Islet of Langerhans (tissue), 1 donor: ENCODE measurements around the gene TRAPPC12.

Experiments
- FAIRE-seq: peaks from one replicate; lab custom pipeline; 2011; peaks lifted over from hg19 to GRCh38; lab: Jason Lieb, UNC

TRAPPC12 gene

DNA sequence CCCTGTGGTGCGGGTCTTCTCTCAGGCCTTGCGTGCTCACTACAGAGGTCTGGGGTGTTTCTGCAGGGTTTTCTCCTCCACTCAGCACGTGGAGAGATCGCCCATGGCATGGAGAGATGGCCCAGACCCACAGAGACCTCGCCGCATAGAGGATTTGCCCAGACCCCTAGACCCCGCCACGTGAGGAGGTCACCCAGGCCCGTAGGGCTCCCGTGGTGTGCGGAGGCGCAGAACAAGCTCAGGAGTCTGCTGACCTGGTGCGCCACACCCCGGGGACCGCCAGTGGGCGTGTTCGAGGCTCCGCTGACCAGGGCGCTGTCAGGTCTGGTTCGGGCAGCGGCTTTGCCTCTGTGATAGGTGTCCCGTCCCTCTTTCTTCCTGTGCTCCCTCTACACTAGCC lies 75.3 kb downstream of the TRAPPC12 start:
- no peak for FAIRE-seq

DNA sequence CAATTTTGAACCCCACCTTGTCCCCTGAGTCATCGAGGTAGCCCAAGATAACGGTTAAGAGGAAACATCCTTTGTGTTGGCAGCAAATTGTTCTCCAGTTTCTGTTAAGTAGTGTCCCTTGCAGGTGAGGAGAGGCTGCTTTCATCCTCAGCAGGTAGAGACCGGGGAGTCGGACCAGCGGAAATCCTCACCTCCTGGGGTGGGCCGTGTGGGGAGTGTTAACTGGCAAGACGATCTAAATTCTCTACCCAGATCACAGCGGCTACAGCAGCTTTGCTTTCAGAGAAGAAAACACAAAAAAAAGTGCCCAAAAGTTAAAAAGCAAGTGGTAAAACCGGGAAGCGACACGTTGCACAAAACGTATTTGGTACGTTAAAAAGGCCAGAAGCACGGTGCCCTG lies 76.6 kb downstream of the TRAPPC12 start:
- no peak for FAIRE-seq

DNA sequence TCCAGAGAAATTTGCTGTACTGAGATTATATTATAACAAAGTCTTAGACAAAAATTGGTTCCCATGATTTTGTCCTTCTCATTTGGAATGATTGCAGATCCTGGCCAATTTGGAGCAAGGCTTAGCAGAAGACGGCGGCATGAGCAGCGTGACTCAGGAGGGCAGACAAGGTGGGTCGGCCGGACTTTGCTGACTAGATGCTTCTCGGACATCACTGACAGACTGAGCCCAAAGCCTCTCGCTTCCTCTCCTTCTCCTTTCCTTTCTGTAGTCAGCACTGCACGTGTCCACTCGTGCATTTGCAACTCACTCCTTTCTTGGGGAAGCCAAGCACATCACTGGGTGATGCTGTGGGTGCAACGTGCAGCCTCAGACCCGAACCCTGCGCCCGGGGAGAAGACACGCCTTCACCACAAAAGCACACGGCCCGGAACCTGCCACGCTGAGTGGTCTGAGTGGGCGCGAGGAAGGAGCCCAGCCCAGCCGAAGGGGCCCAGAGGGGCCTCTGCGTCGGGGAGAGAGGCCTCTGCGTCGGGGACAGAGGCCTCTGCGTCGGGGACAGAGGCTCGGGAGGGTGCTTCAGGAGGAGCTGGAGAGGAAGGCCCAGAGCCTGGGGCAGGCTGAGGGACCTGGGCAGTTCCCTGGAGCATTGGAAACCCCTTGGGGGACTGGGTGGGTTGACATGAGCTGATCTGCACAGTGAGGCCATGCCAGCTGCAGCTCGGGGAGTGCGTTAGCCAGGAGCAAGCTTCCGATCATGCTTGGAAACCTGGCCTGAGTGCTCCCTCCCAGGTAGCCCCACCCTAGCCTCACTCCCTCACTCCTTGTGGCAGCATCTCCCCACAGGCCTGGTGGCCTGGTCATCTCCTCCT lies 78.3 kb downstream of the TRAPPC12 start:
- FAIRE-seq: no peak

DNA sequence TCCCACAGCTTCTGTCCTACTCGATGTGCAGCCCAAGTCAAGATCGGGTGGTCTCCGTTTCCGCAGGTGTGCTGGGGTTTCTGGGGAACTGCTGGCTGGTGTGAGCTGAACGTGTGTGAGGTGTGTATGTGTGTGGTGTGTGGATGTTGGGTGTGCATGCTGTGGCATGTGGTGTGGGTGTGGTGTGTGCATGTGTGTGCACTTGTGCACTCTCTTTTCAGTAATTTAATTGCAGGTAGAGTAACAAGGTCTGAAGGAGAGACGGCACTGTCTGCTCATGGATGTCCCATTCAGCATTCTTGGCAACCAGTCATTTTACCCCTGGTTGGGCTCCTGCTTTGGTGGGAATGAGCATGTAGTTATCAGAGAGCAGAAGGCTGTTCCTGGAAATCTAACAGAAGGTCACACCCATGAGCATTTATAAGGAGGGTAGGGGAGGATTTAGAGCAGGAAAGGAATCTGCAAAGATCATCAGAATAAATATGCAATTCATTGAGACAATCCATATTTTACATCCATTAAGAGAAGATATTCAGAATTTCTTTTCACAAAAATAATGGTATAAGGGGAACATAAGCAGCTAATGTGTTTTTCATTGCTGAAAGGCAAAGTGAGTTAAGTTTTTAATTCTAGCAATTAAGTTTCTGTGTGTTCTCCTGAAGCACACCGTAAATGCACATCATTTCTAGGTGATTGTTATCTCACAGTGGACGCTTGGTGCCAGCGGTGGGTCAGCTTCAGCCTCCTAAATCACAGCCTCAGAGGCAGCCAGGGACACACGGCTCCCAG lies 79.1 kb downstream of the TRAPPC12 start:
- FAIRE-seq: no peak

DNA sequence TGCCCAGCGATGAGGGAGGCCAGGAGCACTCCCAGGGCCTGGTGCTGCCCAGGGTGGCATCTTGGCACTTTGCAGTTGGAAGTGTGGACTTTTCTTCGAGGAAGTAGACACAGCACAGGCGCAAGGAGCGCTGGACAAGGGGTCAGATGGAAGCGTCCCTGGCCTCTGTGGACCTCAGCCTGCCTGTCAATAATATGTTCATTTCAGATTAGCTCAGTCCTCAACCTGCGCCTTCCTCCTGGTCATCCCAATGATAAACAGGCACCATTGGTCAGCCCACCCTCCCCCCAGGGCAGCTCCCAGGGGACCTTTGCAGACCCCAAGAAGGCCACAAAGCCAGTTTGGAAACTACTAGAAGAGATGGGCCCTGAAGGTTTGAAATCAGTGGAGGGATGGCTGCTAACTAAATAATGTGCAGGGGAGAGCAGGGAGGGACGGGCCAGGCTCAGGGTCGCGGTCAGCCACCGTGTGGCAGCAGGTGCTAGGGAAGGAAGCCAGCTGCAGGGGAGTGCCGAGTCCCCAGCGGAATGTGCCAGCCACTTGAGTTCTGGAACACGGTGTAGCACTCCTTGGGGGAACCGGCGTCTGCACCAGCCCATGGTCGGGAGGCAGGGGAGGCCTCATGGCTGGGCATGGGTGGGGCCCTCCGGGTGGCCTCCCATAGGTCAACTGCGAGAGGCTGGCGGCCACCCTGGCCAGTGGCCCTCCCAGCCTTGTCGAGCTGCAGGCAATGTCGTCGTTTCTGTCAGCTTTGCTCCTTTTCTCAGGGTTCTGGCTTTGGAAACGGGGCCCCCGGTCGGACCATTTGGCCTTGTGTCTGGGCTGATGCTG lies 79.9 kb downstream of the TRAPPC12 start:
- no peak for FAIRE-seq

DNA sequence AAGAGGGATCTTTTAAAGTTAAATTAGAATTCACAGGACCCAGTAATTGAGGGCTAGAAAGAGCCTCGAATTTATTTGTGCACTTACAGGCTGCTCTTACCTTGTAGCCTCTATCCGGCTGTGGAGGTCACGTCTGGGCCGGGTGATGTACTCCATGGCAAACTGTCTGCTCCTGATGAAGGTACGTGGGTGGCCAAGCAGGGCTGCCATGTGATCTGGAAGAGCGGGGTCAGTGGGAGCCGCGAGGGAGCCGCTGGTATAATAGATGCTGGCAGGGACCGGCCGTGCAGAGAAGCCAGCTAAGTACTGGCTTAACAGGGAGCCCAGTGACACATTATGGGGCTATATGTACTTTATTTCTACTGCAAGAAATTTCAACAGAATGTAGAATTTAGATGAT lies 80.7 kb downstream of the TRAPPC12 start:
- FAIRE-seq: no peak

DNA sequence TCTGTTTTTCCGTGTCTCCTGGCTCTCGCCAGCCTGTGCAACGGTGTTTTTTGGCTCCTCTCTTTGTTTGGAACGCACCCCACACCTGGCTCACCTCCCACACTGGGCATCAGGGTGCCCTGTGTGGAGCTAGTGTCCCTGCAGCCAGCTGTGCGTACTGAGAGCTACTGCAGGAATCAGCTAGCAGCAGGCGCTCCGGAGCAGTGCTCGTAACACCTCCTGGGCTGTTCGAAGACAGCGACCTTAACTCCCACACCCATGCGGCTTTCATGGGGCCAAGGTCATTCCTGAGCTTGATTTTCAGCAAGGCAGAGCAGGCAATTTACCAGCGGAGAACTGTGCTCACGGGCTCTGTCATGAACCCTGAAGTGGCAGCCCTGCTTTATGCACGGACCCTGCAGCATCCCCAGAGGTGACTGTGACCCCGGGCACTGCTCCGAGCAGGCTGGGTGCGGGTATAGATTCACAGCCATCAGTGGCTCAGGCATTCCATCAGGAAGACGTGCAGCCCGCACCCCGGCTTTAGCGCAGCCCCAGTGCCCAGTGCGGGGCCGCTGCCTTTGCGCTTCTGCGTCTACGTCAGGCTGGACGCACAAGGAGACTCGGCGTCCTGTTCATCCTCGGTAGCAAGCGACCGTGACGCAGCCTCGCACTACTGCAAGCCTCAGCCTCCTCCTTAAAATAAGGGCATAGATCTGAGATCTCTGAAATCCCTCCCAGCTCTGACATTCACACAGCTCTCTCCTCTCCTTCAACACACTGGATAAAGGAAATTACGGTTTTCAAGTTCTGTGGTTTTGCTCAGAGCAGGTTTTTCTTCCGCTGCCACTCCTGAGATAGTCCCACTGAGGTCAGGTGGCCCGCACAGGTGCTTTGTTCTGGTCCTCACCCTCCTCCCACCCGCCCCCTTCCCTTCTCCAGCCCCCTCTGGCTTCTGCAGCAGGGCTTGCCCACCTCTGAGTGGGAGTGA lies 81.6 kb downstream of the TRAPPC12 start:
- no peak for FAIRE-seq

DNA sequence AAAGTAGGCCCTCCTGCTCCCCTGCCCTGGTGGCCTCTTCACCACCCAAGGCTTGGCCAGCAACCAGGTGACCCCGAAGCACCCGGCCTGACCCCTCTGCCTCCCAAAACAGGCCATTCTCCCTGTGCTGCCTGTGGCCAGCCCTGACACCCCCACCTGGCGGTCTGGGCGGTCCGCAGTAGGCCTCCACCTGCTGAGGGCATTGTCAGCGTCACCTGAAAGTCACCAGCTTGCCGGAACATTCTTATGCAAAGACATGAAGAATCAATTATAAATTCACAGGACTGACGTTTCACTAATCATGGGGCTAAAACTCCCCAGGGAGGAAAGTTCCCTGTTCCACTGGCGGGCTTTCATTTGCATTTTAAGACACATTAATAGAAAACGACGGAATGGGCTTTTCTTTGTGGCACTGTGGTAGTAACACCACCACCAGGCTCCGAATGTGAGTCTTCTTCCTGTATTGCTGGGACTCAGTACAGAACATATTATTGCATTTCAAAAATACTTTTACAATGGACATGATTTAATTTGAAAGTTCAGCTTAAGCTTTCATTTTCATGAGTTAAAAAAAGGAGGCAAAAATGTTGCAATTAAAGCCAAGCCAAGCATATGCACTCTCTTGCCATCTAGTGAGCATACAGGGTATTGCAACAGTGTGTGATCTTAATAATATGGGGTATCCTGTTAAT lies 82.5 kb downstream of the TRAPPC12 start:
- FAIRE-seq: peak; percentile 97

DNA sequence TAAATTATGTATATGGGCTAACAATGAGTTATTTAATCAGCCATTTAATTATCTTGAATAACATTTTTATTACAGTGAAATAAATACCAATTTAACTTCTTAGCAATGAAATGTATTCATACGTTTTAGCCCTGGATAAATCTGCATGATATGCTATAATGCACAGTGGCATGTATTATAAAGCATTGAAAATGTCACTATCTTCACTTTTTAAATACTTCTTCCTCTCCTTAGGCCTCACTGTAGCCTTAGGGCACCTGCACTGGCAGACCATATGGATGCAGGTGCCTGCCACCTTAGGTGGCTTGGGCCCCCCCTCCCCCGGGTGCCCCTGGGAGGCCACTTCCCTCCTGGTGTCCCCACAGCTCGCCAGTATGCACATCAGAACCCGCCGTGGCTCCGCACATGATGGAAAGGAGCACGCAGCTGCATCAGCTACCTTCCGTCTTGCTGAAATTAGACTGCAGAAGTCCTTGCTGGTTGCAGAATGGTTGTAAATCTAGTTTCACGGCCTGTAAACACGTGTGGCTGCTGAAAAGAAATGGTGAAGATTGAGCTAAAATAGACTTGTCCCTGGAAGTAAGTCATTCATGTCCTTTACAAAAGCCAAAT lies 83.1 kb downstream of the TRAPPC12 start:
- no peak for FAIRE-seq

DNA sequence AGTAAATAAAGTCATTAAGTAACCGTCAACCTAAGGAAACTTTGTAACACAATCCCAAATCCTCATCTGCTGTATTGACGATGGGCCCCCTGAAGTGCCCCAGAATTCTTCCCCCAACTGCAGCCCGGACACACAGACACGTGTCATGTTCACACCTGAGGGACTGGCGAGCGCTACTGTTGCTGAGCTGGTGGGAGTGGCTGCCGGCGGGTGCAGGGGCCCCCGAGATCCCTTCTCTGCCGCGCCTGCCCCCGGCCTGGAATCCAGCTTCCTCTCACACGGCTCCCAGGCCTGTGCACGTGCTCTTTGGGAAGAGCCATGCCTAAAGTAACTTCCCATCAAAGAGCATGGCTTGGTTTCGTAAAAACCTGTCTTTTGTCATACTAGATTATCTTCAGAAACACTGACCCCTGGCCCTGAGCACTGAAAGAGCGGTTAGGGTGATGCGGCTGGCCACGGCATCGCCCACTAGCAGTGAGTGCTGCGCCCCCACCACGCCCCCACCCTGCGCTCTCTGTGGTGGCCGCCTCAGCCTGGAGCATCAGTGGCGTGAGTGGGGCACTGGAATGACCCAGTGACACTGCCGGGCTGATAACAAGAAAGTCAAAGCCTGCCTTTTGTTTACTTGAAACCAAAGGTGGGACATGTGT lies 83.8 kb downstream of the TRAPPC12 start:
- FAIRE-seq: no peak

DNA sequence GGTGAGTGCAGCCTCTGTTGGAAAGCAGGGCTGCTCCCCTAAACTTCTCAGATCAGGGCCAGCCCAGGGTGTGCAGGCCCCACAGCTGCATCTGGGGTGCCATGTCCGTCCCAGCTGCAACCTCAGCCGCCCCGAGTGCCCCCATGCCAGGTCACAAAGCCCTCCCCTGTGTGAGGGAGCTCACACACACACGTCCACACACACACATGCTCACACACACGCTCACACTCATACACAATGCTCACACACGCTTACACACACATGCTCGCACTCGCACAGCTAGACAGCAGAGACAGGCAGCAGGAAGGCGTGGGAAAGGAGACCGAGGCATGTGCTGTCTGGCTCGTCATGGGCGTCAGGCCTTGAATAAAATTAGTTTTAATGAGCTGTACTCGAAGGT lies 84.5 kb downstream of the TRAPPC12 start:
- FAIRE-seq: no peak

DNA sequence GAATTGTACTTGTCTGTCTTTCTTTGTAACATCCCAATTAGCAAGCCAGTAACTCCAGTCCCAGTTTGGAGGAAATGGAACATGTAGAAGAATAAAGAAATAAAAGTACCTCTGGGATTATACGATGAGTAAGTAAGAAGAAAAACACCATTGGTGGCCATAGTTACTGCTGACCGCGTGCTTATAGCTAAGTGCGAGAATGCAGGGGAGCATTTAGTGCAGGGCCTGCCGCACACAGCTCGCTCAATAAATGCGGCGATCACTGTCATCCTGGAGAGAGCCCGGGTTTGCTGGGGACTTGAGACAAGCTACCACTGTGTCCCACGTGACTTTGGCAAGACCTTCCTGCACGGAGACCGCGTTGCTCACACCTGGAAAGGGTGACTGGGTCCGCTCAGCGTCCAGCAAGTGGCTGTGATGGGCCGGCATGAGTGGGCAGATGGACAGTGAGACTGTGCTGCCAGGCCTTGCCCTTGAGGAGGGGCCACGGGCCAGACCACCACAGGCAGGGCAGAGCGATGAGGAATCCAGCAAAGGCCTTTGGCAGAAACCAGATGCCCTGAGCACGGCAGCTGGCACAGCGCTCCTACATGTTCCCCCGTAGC lies 85.0 kb downstream of the TRAPPC12 start:
- FAIRE-seq: no peak

DNA sequence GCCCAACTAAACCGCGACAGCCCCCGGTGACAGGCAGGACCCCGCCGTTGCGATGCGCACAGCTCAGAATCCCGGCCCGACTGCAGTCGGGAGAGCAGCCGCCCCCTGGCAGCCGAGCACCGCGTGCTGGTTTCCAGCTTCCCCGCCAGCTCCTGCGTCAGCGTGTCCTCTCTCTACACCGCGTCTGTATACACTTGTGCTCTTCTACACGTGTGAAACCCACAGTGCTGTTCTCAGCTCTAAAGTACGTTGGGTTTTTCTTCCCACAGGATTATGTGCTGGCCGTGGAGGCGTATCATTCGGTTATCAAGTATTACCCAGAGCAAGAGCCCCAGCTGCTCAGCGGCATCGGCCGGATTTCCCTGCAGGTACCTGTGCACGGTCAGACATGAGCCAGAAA lies 85.8 kb downstream of the TRAPPC12 start:
- no peak for FAIRE-seq

DNA sequence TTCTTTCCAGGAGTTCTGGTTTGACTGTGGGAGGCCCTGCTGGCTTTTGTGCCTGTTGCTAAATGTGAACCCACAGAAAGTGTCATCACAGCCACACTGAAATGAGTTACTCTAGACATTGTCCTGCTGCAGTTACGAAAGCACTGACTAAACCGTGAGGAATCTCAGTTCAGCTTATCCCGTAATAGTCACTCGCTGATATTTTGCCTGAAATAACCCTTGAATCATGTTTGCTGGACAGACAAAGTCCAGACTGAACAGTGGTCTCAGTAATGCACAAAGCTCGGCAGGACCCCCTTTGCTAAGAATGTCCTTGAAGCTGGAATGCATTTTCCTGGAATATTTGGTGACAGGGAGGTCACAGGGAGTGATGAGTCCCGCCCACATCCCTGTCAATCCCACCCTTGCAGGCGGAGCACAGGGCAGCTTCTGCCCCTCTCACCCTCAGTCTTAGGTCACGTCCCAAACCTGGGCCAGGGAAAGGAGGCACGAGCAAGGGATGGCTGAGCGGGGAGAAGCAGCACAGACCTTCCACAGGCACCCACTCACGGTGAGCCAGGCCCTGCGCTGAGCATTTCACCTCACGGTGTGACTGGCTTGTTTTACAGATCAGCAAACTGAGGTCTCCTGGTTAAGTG lies 86.5 kb downstream of the TRAPPC12 start:
- FAIRE-seq: no peak

DNA sequence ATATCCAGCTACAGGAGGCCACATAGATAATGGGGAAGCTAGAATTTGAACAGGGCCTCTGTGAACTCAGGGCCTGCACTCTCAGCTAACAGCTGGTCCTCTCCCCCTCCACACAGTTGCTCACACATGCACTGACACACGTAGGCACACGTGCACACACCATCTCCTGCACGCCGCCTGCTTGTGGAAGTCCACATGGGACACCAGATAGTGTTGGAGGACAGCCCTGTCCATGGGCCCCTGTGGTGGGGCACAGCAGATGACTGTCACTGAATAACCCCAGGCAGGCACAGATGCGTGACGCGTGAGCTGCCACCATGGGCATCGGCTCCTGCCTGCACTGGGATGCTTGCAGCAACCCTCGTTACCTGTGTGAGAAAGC lies 87.0 kb downstream of the TRAPPC12 start:
- FAIRE-seq: no peak

DNA sequence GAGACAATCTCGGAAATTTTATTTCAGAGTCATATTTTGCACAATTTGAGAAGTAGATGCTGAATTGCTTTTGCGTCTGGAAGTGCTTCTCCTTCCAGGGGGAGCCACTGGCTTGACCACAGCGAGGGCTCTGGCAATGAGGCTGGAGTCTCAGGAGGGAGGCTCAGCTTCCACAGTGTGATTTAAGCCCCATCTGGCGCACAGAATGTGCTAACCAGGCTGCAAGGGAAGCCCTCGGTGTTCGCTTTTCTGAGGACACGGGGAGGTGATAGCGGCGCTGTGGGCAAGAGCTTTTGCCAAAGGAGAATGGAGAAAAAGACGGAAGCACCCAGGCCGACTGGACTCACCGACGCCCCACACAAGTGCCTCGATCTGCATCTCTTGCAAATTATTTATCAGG lies 87.5 kb downstream of the TRAPPC12 start:
- no peak for FAIRE-seq

DNA sequence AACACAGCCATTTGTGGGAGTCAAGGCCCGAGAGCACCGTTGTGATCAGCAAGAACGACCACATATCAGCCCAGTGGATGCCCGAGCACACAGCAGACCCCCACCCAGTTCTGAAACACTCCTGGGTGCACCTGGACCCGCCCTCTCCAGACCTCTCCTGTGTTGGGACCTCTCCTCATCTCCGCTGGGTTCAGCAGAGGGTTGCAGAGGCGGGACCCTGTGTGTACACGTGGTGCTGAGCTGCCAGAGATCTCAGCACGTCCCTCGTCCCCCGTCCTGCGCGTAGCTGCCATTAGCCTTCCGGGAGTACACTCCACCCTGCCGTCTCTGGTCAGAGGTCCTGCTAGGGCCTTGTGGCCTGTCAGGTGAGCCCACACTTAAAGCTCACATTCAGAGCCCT lies 88.2 kb downstream of the TRAPPC12 start:
- no peak for FAIRE-seq

DNA sequence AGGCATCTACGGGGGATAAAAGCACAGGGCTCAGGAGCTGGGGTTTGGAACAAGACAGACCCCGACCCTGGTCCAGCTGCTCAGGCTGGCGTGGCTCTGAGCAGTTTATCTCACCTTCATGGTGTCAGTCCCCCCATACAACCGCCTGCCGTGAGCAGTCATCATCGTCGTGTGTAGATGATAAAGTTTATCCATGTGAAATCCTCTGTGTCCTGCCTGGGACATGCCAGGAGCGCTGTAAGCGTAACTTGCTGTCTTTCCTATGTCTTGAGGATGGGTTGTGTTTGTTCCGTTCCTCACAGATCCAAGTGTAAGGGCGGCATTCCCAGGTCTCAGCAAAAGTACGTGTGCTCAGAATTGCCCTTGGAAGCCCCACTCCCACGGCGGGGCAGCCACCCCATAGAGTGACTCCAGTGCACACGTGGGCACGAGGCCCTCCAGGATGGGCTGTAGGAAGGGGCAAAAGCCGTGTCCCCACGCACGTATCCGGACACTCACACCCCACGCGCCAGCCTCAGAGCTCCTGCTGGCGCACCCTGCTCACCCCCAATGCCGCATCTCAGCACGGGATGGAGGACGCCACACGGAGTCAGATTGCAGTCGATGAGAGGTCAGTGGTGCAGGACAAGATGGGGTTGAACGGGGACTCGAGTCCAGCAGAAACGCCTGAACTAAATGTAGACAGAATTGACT lies 88.9 kb downstream of the TRAPPC12 start:
- FAIRE-seq: no peak
